ENCODE data around the gene PDE3B. TPM values are rescaled to one million over a fixed set of nuclear protein-coding genes. Genes with fewer than 3 reads are reported as not detected.
"Not testable (repeated sequence)": the region's sequence is repeated elsewhere in the genome, so short reads cannot be mapped to it uniquely, and the experiment has no call there.

PDE3B gene
- total RNA-seq, 1 experiment from 2014 or later: 0.03 TPM

GRCh38 chr11:14625586-14626205 is 17.9 kb upstream of the PDE3B start:
- Histone ChIP-seq H3K4me3 (no peak overlapping the region), H3K27ac (no peak overlapping the region), H3K27me3 (replicated peaks) (no peaks in the 10 kb centered on the region; the same call in 1 of the 2 replicates), H3K36me3 (no peaks in the 10 kb centered on the region), H3K4me1 (replicated peaks) (no peaks in the 10 kb centered on the region), H3K9me3 (replicated peaks) (no peaks in the 10 kb centered on the region)
- DNase-seq (ENCODE audit: low read depth in 1 of 2, low spot score in 2 of 2): no peak

- no peaks in the 10 kb centered on the region for H3K9me3 ChIP-seq (replicated peaks)
- no peaks in the 10 kb centered on the region for H3K36me3 ChIP-seq
- no peak for DNase-seq (ENCODE audit: low read depth in 1 of 2, low spot score in 2 of 2)
- no peak overlapping the region for H3K4me3 ChIP-seq
- no peaks in the 10 kb centered on the region for H3K4me1 ChIP-seq (replicated peaks)
- no peak overlapping the region for H3K27ac ChIP-seq
- no peaks in the 10 kb centered on the region for H3K27me3 ChIP-seq (replicated peaks)
Measured at GRCh38 chr11:14626650-14627049, 17.0 kb upstream of the PDE3B start.

GRCh38 chr11:14633506-14634224 is 9.9 kb upstream of the PDE3B start:
- H3K27ac ChIP-seq; DNase-seq (ENCODE audit: low read depth in 1 of 2, low spot score in 2 of 2): not testable (repeated sequence)
- H3K27me3 ChIP-seq (replicated peaks): peaks cover 40% of the 10 kb centered on the region

GRCh38 chr11:14634813-14635212 is 8.8 kb upstream of the PDE3B start:
- no peaks in the 10 kb centered on the region for H3K36me3 ChIP-seq
- H3K4me3 ChIP-seq: no peak overlapping the region
- 0 out of 2 replicates have a peak, but pooled peaks cover 7% of the 10 kb centered on the region for H3K9me3 ChIP-seq (replicated peaks)
- no peak overlapping the region for H3K27ac ChIP-seq
- H3K4me1 ChIP-seq (replicated peaks): no peaks in the 10 kb centered on the region
- peaks cover 45% of the 10 kb centered on the region for H3K27me3 ChIP-seq (replicated peaks)
- no peak for DNase-seq (ENCODE audit: low read depth in 1 of 2, low spot score in 2 of 2)

More at GRCh38 chr11:14633506-14634224, 9.9 kb upstream of the PDE3B start:
- H3K9me3 ChIP-seq (replicated peaks); H3K36me3 ChIP-seq; H3K4me3 ChIP-seq; H3K4me1 ChIP-seq (replicated peaks): not testable (repeated sequence)

GRCh38 chr11:14635546-14635945 is 8.1 kb upstream of the PDE3B start:
- Histone ChIP-seq H3K27ac (no peak overlapping the region), H3K36me3 (no peaks in the 10 kb centered on the region), H3K4me1 (replicated peaks) (no peaks in the 10 kb centered on the region), H3K9me3 (replicated peaks) (0 out of 2 replicates have a peak, but pooled peaks cover 7% of the 10 kb centered on the region), H3K27me3 (replicated peaks) (peaks cover 52% of the 10 kb centered on the region), H3K4me3 (no peak overlapping the region)
- no peak for DNase-seq (ENCODE audit: low read depth in 1 of 2, low spot score in 2 of 2)

GRCh38 chr11:14636119-14636518 is 7.5 kb upstream of the PDE3B start:
- Histone ChIP-seq H3K27ac (no peak overlapping the region), H3K27me3 (replicated peaks) (peaks cover 56% of the 10 kb centered on the region), H3K4me1 (replicated peaks) (no peaks in the 10 kb centered on the region), H3K9me3 (replicated peaks) (0 out of 2 replicates have a peak, but pooled peaks cover 7% of the 10 kb centered on the region), H3K4me3 (no peak overlapping the region), H3K36me3 (no peaks in the 10 kb centered on the region)
- no peak for DNase-seq (ENCODE audit: low read depth in 1 of 2, low spot score in 2 of 2)

- H3K27ac ChIP-seq: no peak overlapping the region
- 0 out of 2 replicates have a peak, but pooled peaks cover 7% of the 10 kb centered on the region for H3K9me3 ChIP-seq (replicated peaks)
- peaks cover 75% of the 10 kb centered on the region for H3K27me3 ChIP-seq (replicated peaks)
- no peaks in the 10 kb centered on the region for H3K36me3 ChIP-seq
- no peaks in the 10 kb centered on the region for H3K4me1 ChIP-seq (replicated peaks)
- DNase-seq (ENCODE audit: low read depth in 1 of 2, low spot score in 2 of 2): no peak
- no peak overlapping the region for H3K4me3 ChIP-seq
Measured at GRCh38 chr11:14637868-14638409, 5.7 kb upstream of the PDE3B start.

GRCh38 chr11:14638561-14638960 is 5.0 kb upstream of the PDE3B start:
- DNase-seq (ENCODE audit: low read depth in 1 of 2, low spot score in 2 of 2): no peak
- no peak overlapping the region for H3K4me3 ChIP-seq

GRCh38 chr11:14641801-14642200 is 1.8 kb upstream of the PDE3B start:
- Histone ChIP-seq H3K27ac (no peak overlapping the region), H3K27me3 (replicated peaks) (peaks cover 88% of the 10 kb centered on the region), H3K36me3 (no peaks in the 10 kb centered on the region), H3K9me3 (replicated peaks) (no peaks in the 10 kb centered on the region), H3K4me3 (no peak overlapping the region), H3K4me1 (replicated peaks) (peaks cover 22% of the 10 kb centered on the region)
- DNase-seq (ENCODE audit: low read depth in 1 of 2, low spot score in 2 of 2): no peak

More at GRCh38 chr11:14638561-14638960, 5.0 kb upstream of the PDE3B start:
- Histone ChIP-seq H3K4me1 (replicated peaks) (peaks cover 3% of the 10 kb centered on the region), H3K9me3 (replicated peaks) (0 out of 2 replicates have a peak, but pooled peaks cover 7% of the 10 kb centered on the region), H3K36me3 (no peaks in the 10 kb centered on the region), H3K27me3 (replicated peaks) (peaks cover 81% of the 10 kb centered on the region), H3K27ac (no peak overlapping the region)

- Histone ChIP-seq H3K9me3 (replicated peaks) (no peaks in the 10 kb centered on the region), H3K36me3 (no peaks in the 10 kb centered on the region), H3K4me1 (replicated peaks) (peaks cover 22% of the 10 kb centered on the region), H3K4me3 (no peak overlapping the region), H3K27me3 (replicated peaks) (peaks cover 88% of the 10 kb centered on the region), H3K27ac (no peak overlapping the region)
- no peak for DNase-seq (ENCODE audit: low read depth in 1 of 2, low spot score in 2 of 2)
Measured at GRCh38 chr11:14642453-14642852, 1.2 kb upstream of the PDE3B start.

- H3K36me3 ChIP-seq: no peaks in the 10 kb centered on the region
- H3K9me3 ChIP-seq (replicated peaks): no peaks in the 10 kb centered on the region
- peaks cover 22% of the 10 kb centered on the region for H3K4me1 ChIP-seq (replicated peaks)
- no peak for DNase-seq (ENCODE audit: low read depth in 1 of 2, low spot score in 2 of 2)
- no peak overlapping the region for H3K27ac ChIP-seq
- H3K4me3 ChIP-seq: peak overlapping the region; percentile 42
- peaks cover 83% of the 10 kb centered on the region for H3K27me3 ChIP-seq (replicated peaks)
Measured at GRCh38 chr11:14642873-14643696, 519 bp upstream of the PDE3B start.

- peak in 1 of 2 experiments; percentile 45 for DNase-seq (ENCODE audit: low read depth in 1 of 2, low spot score in 2 of 2)
- no peak overlapping the region for H3K27ac ChIP-seq
- H3K27me3 ChIP-seq (replicated peaks): peaks cover 86% of the 10 kb centered on the region
Measured at GRCh38 chr11:14644226-14645014, 816 bp downstream of the PDE3B start.

More at GRCh38 chr11:14644226-14645014, 816 bp downstream of the PDE3B start:
- Histone ChIP-seq H3K4me3 (peak overlapping the region; percentile 42), H3K9me3 (replicated peaks) (no peaks in the 10 kb centered on the region), H3K4me1 (replicated peaks) (peaks cover 22% of the 10 kb centered on the region), H3K36me3 (no peaks in the 10 kb centered on the region)

Measured in SJSA1 (cell line).